SK-N-SH treated with all-trans-retinoic acid at 6 μM for 48 hours (cell line): Measurements from ENCODE around the gene SLC25A41.

Experiments used
- ATAC-seq: fragments of 200-7000 bp; cut with Tn5 transposase; 3 replicates; pipeline ENCODE4 v1.9.1; 2020; ENCODE audit warnings: mild to moderate bottlenecking, moderate library complexity
- ARNTL ChIP-seq: fragments of 450-650 bp; formaldehyde crosslinking; IDR thresholded peaks from 2 replicates; pipeline ENCODE4 v1.5.0; 2020; ENCODE audit warnings: low read depth, mild to moderate bottlenecking, moderate library complexity, borderline replicate concordance
- BACH2 ChIP-seq: fragments of 250-450 bp; sonication (Bioruptor Pico); IDR thresholded peaks from 2 replicates; pipeline ENCODE4 v1.9.0; 2021; ENCODE audit warnings: mild to moderate bottlenecking, borderline replicate concordance
- CSDC2 ChIP-seq: fragments of 250-450 bp; sonication (Bioruptor Pico); IDR thresholded peaks from 2 replicates; pipeline ENCODE4 v1.5.0; 2020; ENCODE audit warnings: mild to moderate bottlenecking, moderate library complexity
- ESRRG ChIP-seq: fragments of 250-450 bp; sonication (Bioruptor Pico); IDR thresholded peaks from 2 replicates; pipeline ENCODE4 v1.6.1; 2021; ENCODE audit warnings: mild to moderate bottlenecking
- GLIS3 ChIP-seq: fragments of 250-450 bp; sonication (Bioruptor Pico); IDR thresholded peaks from 2 replicates; pipeline ENCODE4 v1.5.0; 2020; ENCODE audit warnings: mild to moderate bottlenecking, moderate library complexity
- ISL1 ChIP-seq: fragments of 250-450 bp; sonication (Bioruptor Pico); IDR thresholded peaks from 2 replicates; pipeline ENCODE4 v2.1.2; 2022; ENCODE audit warnings: mild to moderate bottlenecking, moderate library complexity
- OSR1 ChIP-seq: fragments of 250-450 bp; sonication (Bioruptor Pico); IDR thresholded peaks from 2 replicates; pipeline ENCODE4 v1.8.0; 2022; ENCODE audit warnings: moderate library complexity, mild to moderate bottlenecking, inconsistent platforms
- PPARA ChIP-seq: fragments of 250-450 bp; sonication (Bioruptor Pico); IDR thresholded peaks from 2 replicates; pipeline ENCODE4 v1.5.0; 2020; ENCODE audit warnings: mild to moderate bottlenecking, borderline replicate concordance
- RARB ChIP-seq: fragments of 250-450 bp; sonication (Bioruptor Pico); IDR thresholded peaks from 2 replicates; pipeline ENCODE4 v1.8.0; 2021; ENCODE audit warnings: mild to moderate bottlenecking, moderate library complexity
- SNAI2 ChIP-seq: fragments of 250-450 bp; sonication (Bioruptor Pico); IDR thresholded peaks from 2 replicates; pipeline ENCODE4 v1.5.0; 2020; ENCODE audit warnings: mild to moderate bottlenecking, moderate library complexity
- TCF4 ChIP-seq: fragments of 250-450 bp; sonication (Bioruptor Pico); IDR thresholded peaks from 2 replicates; pipeline ENCODE4 v1.8.0; 2021; ENCODE audit warnings: mild to moderate bottlenecking, moderate library complexity, borderline replicate concordance
- TOX ChIP-seq: fragments of 250-450 bp; sonication (Bioruptor Pico); IDR thresholded peaks from 2 replicates; pipeline ENCODE4 v1.8.0; 2021; ENCODE audit warnings: mild to moderate bottlenecking, moderate library complexity, borderline replicate concordance
- ZC3H10 ChIP-seq: fragments of 250-450 bp; sonication (Bioruptor Pico); IDR thresholded peaks from 2 replicates; pipeline ENCODE4 v1.5.1; 2021; ENCODE audit warnings: mild to moderate bottlenecking, moderate library complexity
- ZFP3 ChIP-seq: fragments of 250-450 bp; sonication (Bioruptor Pico); IDR thresholded peaks from 2 replicates; pipeline ENCODE4 v1.5.0; 2020; ENCODE audit warnings: mild to moderate bottlenecking, moderate library complexity
- ZFP30 ChIP-seq: fragments of 450-650 bp; formaldehyde crosslinking; IDR thresholded peaks from 2 replicates; pipeline ENCODE4 v1.5.0; 2022; ENCODE audit warnings: mild to moderate bottlenecking, moderate library complexity
- ZNF565 ChIP-seq: fragments of 450-650 bp; formaldehyde crosslinking; conservative IDR thresholded peaks from 2 replicates; pipeline ENCODE4 v1.5.0; 2020; ENCODE audit warnings: low read depth, mild to moderate bottlenecking, moderate library complexity
- ZNF8 ChIP-seq: fragments of 450-650 bp; formaldehyde crosslinking; IDR thresholded peaks from 2 replicates; pipeline ENCODE4 v1.5.0; 2020; ENCODE audit warnings: mild to moderate bottlenecking, moderate library complexity
- TF ChIP-seq, protein P1 (sequence below): fragments of 250-450 bp; sonication (Bioruptor Pico); IDR thresholded peaks from 2 replicates; pipeline ENCODE4 v1.8.0; 2021; ENCODE audit warnings: low read depth, mild to moderate bottlenecking, moderate library complexity, borderline replicate concordance
- TF ChIP-seq, protein P2 (sequence below): fragments of 250-450 bp; sonication (Bioruptor Pico); IDR thresholded peaks from 2 replicates; pipeline ENCODE4 v1.5.0; 2020; ENCODE audit warnings: mild to moderate bottlenecking, moderate library complexity
- TF ChIP-seq, protein P3 (sequence below): fragments of 250-450 bp; sonication (Bioruptor Pico); IDR thresholded peaks from 2 replicates; pipeline ENCODE4 v1.8.0; 2020; ENCODE audit warnings: mild to moderate bottlenecking, moderate library complexity, borderline replicate concordance
- TF ChIP-seq, protein P4 (sequence below): fragments of 250-450 bp; sonication (Bioruptor Pico); IDR thresholded peaks from 2 replicates; pipeline ENCODE4 v1.5.1; 2021; ENCODE audit warnings: mild to moderate bottlenecking, moderate library complexity

The SLC25A41 gene

DNA sequence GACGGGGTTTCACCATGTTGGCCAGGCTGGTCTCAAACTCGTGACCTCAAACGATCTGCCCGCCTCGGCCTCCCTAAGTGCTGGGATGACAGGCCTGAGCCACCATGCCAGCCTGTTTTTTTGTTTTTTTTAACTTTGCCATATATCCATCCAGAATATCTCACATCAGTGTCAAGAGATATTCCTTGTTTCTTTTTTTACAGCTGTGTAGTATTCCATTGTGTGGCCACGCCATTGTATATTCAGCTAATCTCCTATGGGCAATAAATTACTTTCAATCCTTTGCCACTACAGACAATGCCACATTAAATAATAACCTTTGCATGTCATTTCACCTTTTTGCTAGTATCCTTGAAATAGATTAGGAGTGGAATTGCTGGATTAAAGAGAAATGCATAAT, 24.2 kb downstream of the SLC25A41 start:
- TF ChIP-seq OSR1 (CRISPR knock-in tag) = no peak
- TF ChIP-seq TCF4 (CRISPR knock-in tag) = no peak
- no peak for TF ChIP-seq PPARA (CRISPR knock-in tag)
- no peak for TF ChIP-seq ARNTL (CRISPR knock-in tag)
- TF ChIP-seq ZFP30 (CRISPR knock-in tag) = no peak
- TF ChIP-seq, protein P1, sequence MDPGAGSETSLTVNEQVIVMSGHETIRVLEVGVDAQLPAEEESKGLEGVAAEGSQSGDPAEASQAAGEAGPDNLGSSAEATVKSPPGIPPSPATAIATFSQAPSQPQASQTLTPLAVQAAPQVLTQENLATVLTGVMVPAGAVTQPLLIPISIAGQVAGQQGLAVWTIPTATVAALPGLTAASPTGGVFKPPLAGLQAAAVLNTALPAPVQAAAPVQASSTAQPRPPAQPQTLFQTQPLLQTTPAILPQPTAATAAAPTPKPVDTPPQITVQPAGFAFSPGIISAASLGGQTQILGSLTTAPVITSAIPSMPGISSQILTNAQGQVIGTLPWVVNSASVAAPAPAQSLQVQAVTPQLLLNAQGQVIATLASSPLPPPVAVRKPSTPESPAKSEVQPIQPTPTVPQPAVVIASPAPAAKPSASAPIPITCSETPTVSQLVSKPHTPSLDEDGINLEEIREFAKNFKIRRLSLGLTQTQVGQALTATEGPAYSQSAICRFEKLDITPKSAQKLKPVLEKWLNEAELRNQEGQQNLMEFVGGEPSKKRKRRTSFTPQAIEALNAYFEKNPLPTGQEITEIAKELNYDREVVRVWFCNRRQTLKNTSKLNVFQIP (CRISPR knock-in tag) = no peak
- TF ChIP-seq, protein P2, sequence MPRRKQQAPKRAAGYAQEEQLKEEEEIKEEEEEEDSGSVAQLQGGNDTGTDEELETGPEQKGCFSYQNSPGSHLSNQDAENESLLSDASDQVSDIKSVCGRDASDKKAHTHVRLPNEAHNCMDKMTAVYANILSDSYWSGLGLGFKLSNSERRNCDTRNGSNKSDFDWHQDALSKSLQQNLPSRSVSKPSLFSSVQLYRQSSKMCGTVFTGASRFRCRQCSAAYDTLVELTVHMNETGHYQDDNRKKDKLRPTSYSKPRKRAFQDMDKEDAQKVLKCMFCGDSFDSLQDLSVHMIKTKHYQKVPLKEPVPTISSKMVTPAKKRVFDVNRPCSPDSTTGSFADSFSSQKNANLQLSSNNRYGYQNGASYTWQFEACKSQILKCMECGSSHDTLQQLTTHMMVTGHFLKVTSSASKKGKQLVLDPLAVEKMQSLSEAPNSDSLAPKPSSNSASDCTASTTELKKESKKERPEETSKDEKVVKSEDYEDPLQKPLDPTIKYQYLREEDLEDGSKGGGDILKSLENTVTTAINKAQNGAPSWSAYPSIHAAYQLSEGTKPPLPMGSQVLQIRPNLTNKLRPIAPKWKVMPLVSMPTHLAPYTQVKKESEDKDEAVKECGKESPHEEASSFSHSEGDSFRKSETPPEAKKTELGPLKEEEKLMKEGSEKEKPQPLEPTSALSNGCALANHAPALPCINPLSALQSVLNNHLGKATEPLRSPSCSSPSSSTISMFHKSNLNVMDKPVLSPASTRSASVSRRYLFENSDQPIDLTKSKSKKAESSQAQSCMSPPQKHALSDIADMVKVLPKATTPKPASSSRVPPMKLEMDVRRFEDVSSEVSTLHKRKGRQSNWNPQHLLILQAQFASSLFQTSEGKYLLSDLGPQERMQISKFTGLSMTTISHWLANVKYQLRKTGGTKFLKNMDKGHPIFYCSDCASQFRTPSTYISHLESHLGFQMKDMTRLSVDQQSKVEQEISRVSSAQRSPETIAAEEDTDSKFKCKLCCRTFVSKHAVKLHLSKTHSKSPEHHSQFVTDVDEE (CRISPR knock-in tag) = no peak
- TF ChIP-seq RARB (CRISPR knock-in tag) = no peak
- no peak for TF ChIP-seq ISL1 (CRISPR knock-in tag)
- TF ChIP-seq CSDC2 = no peak
- no peak for TF ChIP-seq ZC3H10 (CRISPR knock-in tag)
- TF ChIP-seq ZNF565 (CRISPR knock-in tag) = no peak
- TF ChIP-seq ZNF8 (CRISPR knock-in tag) = no peak
- TF ChIP-seq, protein P3, sequence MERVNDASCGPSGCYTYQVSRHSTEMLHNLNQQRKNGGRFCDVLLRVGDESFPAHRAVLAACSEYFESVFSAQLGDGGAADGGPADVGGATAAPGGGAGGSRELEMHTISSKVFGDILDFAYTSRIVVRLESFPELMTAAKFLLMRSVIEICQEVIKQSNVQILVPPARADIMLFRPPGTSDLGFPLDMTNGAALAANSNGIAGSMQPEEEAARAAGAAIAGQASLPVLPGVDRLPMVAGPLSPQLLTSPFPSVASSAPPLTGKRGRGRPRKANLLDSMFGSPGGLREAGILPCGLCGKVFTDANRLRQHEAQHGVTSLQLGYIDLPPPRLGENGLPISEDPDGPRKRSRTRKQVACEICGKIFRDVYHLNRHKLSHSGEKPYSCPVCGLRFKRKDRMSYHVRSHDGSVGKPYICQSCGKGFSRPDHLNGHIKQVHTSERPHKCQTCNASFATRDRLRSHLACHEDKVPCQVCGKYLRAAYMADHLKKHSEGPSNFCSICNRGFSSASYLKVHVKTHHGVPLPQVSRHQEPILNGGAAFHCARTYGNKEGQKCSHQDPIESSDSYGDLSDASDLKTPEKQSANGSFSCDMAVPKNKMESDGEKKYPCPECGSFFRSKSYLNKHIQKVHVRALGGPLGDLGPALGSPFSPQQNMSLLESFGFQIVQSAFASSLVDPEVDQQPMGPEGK = no peak
- ATAC-seq = no peak

DNA sequence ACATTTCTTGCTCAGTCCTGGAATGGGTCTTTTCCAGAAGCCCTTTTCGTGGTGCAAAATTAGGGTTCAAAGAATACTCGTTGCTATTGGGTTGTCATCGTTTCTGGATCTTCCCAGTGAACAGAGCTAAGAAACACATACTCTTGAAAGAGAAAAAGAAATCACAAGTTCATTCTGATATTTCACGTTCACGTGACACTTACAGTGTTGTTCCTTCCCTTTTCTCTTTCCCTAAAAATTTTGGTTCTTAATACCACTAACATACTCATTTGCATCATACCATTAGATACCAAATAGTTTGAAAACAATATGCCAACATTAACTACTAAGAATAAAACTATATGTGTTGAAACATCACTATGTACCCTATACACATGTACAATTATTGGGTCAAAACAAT, 27.2 kb downstream of the SLC25A41 start:
- no peak for TF ChIP-seq ARNTL (CRISPR knock-in tag)
- no peak for ATAC-seq

DNA sequence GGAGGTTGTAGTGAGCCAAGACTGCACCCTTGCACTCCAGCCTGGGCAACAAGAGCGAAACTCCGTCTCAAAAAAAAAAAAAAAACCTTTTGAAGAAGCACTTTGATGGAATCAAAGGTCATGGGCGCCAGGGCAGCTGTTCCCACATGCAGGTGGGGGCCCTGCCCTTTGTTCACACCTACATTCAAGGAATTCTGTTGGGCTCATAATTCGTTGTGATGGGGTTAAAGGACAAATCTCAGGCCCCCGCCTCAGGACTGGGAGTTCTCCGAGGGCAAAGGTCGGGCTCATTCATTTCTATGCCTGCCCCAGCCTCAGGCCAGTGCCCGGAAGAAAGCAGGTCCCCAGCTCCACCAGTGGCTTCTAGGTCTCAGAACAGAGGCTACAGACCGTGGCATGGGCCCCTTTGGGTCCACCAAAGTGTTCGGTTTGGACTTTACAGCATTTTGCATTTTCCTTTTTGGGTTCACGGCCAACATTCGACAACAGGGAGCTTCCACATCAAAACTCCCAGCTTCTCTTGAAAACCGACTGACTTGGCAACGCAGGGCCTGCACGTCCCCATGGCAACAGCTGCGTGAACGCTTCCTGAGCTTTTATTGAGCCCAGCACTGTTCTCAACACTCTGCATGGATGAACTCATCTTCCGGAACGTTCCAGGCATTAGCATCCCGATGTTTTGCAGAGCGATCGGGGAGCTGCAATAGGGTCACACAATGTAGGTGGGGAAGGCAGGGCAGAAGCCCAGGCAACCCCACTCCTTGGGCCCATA, 30.5 kb downstream of the SLC25A41 start:
- no peak for ATAC-seq
- TF ChIP-seq, protein P2 (CRISPR knock-in tag) = no peak
- TF ChIP-seq ZFP30 (CRISPR knock-in tag) (no peak), ISL1 (CRISPR knock-in tag) (no peak), RARB (CRISPR knock-in tag) (no peak), SNAI2 (CRISPR knock-in tag) (no peak), GLIS3 (CRISPR knock-in tag) (no peak), ZNF8 (CRISPR knock-in tag) (no peak), TOX (no peak), PPARA (CRISPR knock-in tag) (no peak), OSR1 (CRISPR knock-in tag) (no peak), ZNF565 (CRISPR knock-in tag) (no peak), ZC3H10 (CRISPR knock-in tag) (no peak), BACH2 (CRISPR knock-in tag) (no peak), ARNTL (CRISPR knock-in tag) (no peak), CSDC2 (no peak), ZFP3 (CRISPR knock-in tag) (no peak), ESRRG (CRISPR knock-in tag) (no peak)
- TF ChIP-seq, protein P3 = no peak
- TF ChIP-seq, protein P4, sequence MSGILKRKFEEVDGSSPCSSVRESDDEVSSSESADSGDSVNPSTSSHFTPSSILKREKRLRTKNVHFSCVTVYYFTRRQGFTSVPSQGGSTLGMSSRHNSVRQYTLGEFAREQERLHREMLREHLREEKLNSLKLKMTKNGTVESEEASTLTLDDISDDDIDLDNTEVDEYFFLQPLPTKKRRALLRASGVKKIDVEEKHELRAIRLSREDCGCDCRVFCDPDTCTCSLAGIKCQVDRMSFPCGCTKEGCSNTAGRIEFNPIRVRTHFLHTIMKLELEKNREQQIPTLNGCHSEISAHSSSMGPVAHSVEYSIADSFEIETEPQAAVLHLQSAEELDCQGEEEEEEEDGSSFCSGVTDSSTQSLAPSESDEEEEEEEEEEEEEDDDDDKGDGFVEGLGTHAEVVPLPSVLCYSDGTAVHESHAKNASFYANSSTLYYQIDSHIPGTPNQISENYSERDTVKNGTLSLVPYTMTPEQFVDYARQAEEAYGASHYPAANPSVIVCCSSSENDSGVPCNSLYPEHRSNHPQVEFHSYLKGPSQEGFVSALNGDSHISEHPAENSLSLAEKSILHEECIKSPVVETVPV = no peak
